Measurements from ENCODE around the gene MAP3K7.

Gene MAP3K7

DNA sequence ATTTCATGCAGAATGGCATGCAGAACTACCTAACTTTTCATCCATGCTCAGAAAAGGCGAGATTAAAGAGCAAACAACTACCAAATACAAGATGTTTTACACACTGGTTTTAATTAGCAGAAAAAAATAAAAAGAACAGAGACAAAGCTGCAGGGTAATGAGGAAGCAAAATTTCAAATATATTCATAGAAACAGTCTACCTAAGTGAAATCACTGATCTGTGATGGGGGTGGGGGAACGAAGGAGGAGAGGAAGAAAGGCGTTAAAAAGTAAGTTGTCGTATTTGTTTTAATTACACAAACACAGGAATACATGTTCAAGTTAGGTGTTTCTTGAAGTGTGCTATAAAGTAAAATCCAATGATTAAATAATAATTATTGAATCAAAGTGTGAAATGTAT is 42.1 kb downstream of the MAP3K7 start:
- ChIA-PET POLR2A (no interaction called here), CTCF (no interaction called here)
- peaks cover 0 to 13% (median 1%) of the 10 kb centered on the region in 4 experiments for H3K4me1 ChIP-seq (ENCODE audit: control extremely low read depth in 1 of 4, control insufficient read depth in 4 of 4, insufficient read depth in 4 of 4, low read length in 3 of 4)
- H3K9me3 ChIP-seq (ENCODE audit: control extremely low read depth in 1 of 5, control insufficient read depth in 4 of 5, insufficient read depth in 2 of 5, low read depth in 1 of 5, low read length in 4 of 5): no peaks in the 10 kb centered on the region
- H3K27me3 ChIP-seq (replicated peaks in 2 of 5; ENCODE audit: control insufficient read depth in 4 of 5, insufficient read depth in 5 of 5, low read length in 4 of 5): no peaks in the 10 kb centered on the region
- no peak for DNase-seq
- H3K4me3 ChIP-seq (ENCODE audit: control insufficient read depth in 1 of 7, extremely low read depth in 1 of 7, insufficient read depth in 4 of 7, low read depth in 2 of 7, low read length in 6 of 7): no peak overlapping the region
- H3K27ac ChIP-seq (ENCODE audit: insufficient read depth in 1 of 2, low read depth in 1 of 2, low read length in 2 of 2, poor library complexity in 1 of 2, severe bottlenecking in 2 of 2): no peak overlapping the region
- H3K36me3 ChIP-seq (ENCODE audit: control insufficient read depth in 4 of 4, insufficient read depth in 4 of 4, low read length in 3 of 4): peaks cover 9 to 51% (median 38%) of the 10 kb centered on the region in 4 experiments
- no CpG with 5 or more reads among the region's 4 CpGs for WGBS (ENCODE audit: insufficient coverage)

GRCh38 chr6:90544081-90544480 is 42.8 kb downstream of the MAP3K7 start:
- Histone ChIP-seq H3K27me3 (replicated peaks in 2 of 5; ENCODE audit: control insufficient read depth in 4 of 5, insufficient read depth in 5 of 5, low read length in 4 of 5) (no peaks in the 10 kb centered on the region), H3K9me3 (ENCODE audit: control extremely low read depth in 1 of 5, control insufficient read depth in 4 of 5, insufficient read depth in 2 of 5, low read depth in 1 of 5, low read length in 4 of 5) (no peaks in the 10 kb centered on the region), H3K27ac (ENCODE audit: insufficient read depth in 1 of 2, low read depth in 1 of 2, low read length in 2 of 2, poor library complexity in 1 of 2, severe bottlenecking in 2 of 2) (no peak overlapping the region), H3K4me3 (ENCODE audit: control insufficient read depth in 1 of 7, extremely low read depth in 1 of 7, insufficient read depth in 4 of 7, low read depth in 2 of 7, low read length in 6 of 7) (no peak overlapping the region), H3K36me3 (ENCODE audit: control insufficient read depth in 4 of 4, insufficient read depth in 4 of 4, low read length in 3 of 4) (peaks cover 9 to 47% (median 35%) of the 10 kb centered on the region in 4 experiments), H3K4me1 (ENCODE audit: control extremely low read depth in 1 of 4, control insufficient read depth in 4 of 4, insufficient read depth in 4 of 4, low read length in 3 of 4) (peaks cover 0 to 13% (median 1%) of the 10 kb centered on the region in 4 experiments)
- ChIA-PET CTCF (no interaction called here), POLR2A (interaction anchor here (0.6 kb wide), 2 partner anchors 352 to 877 kb away, joined by 3 to 4 read pairs; no protein-coding TSS in a partner anchor)
- no peak for DNase-seq

DNA sequence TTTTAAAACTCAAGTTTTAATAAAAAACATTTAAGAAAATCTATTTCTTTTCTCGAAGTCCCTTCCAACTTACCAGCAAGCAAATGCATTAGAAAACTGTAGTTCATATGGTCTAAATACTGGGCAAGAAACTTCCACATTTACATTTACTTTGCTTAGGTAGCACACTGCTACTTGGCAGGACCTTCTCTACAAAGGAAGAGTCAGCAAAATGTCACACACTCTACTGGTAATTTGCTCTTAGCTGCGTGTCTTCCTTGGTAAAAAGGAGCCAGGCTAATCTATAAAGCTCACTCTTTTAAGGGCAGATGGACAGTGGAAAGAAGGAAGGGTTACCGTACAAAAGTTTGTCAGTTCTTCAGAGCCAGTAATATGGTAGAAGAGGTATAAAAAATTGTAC is 45.7 kb downstream of the MAP3K7 start:
- CTCF ChIA-PET: no interaction called here

DNA sequence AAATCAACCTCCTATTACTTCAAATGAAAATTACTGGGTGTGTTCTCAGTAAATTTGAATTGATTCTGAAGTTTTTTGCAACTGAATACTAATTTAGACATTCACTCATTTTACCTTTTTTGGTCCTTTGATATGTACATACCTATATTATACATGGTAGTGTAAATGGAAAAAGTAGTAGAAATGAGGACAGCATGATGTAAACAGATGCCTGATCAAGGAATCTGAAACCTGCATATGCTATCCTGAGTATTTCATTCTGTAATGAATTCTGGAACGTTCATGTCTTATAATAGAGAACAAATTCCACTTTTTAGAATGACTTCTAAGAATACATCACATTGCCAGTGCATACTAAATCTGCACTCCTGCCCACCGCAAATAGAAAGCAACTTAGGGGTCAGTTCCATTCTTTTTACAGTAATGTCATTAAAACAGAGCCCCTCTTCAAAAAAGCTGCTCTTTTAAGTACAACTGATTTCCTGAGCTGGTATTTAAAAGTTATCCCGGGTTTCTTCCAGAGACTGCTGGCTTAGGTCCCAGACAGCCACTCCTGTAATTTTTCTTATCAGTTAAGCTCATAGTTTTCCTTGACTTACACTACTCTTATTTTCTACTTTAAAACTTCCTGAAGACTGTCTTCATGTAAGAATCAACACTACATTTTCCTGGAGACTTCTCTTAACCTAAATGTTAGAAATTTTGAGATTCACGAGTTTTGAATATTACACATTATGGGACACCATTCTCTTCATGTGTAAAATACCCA is 48.4 kb downstream of the MAP3K7 start:
- Histone ChIP-seq H3K27ac (ENCODE audit: insufficient read depth in 1 of 2, low read depth in 1 of 2, low read length in 2 of 2, poor library complexity in 1 of 2, severe bottlenecking in 2 of 2) (peak overlapping the region in 1 of 2 experiments; percentile 9), H3K27me3 (replicated peaks in 2 of 5; ENCODE audit: control insufficient read depth in 4 of 5, insufficient read depth in 5 of 5, low read length in 4 of 5) (no peaks in the 10 kb centered on the region), H3K4me1 (ENCODE audit: control extremely low read depth in 1 of 4, control insufficient read depth in 4 of 4, insufficient read depth in 4 of 4, low read length in 3 of 4) (peaks cover 2 to 15% (median 14%) of the 10 kb centered on the region in 4 experiments), H3K4me3 (ENCODE audit: control insufficient read depth in 1 of 7, extremely low read depth in 1 of 7, insufficient read depth in 4 of 7, low read depth in 2 of 7, low read length in 6 of 7) (no peak overlapping the region), H3K9me3 (ENCODE audit: control extremely low read depth in 1 of 5, control insufficient read depth in 4 of 5, insufficient read depth in 2 of 5, low read depth in 1 of 5, low read length in 4 of 5) (no peaks in the 10 kb centered on the region), H3K36me3 (ENCODE audit: control insufficient read depth in 4 of 4, insufficient read depth in 4 of 4, low read length in 3 of 4) (peaks cover 3 to 24% (median 10%) of the 10 kb centered on the region in 4 experiments)
- peak in 1 of 3 donors; percentile 3 for DNase-seq
- CTCF ChIA-PET: interaction anchor here (1.2 kb wide), 1 partner anchor 46 kb away, joined by 3 read pairs; no protein-coding TSS in a partner anchor
- POLR2A ChIA-PET: no interaction called here
- WGBS (ENCODE audit: insufficient coverage): 24% methylated on average over 2 of the region's 4 CpGs

More for the DNA sequence above, 45.7 kb downstream of the MAP3K7 start:
- no peaks in the 10 kb centered on the region for H3K9me3 ChIP-seq (ENCODE audit: control extremely low read depth in 1 of 5, control insufficient read depth in 4 of 5, insufficient read depth in 2 of 5, low read depth in 1 of 5, low read length in 4 of 5)
- no peaks in the 10 kb centered on the region for H3K27me3 ChIP-seq (replicated peaks in 2 of 5; ENCODE audit: control insufficient read depth in 4 of 5, insufficient read depth in 5 of 5, low read length in 4 of 5)
- POLR2A ChIA-PET: no interaction called here
- peaks cover 2 to 27% (median 15%) of the 10 kb centered on the region in 4 experiments for H3K4me1 ChIP-seq (ENCODE audit: control extremely low read depth in 1 of 4, control insufficient read depth in 4 of 4, insufficient read depth in 4 of 4, low read length in 3 of 4)
- DNase-seq: no peak
- no peak overlapping the region for H3K27ac ChIP-seq (ENCODE audit: insufficient read depth in 1 of 2, low read depth in 1 of 2, low read length in 2 of 2, poor library complexity in 1 of 2, severe bottlenecking in 2 of 2)
- H3K4me3 ChIP-seq (ENCODE audit: control insufficient read depth in 1 of 7, extremely low read depth in 1 of 7, insufficient read depth in 4 of 7, low read depth in 2 of 7, low read length in 6 of 7): no peak overlapping the region
- 100% methylated on average over 2 of the region's 3 CpGs for WGBS (ENCODE audit: insufficient coverage)
- peaks cover 6 to 25% (median 16%) of the 10 kb centered on the region in 4 experiments for H3K36me3 ChIP-seq (ENCODE audit: control insufficient read depth in 4 of 4, insufficient read depth in 4 of 4, low read length in 3 of 4)

- ChIA-PET POLR2A (no interaction called here), CTCF (interaction anchor here (1.1 to 1.2 kb wide), 2 partner anchors 10 to 46 kb away, joined by 3 read pairs; no protein-coding TSS in a partner anchor)
- peaks cover 2 to 14% (median 14%) of the 10 kb centered on the region in 4 experiments for H3K4me1 ChIP-seq (ENCODE audit: control extremely low read depth in 1 of 4, control insufficient read depth in 4 of 4, insufficient read depth in 4 of 4, low read length in 3 of 4)
- no peaks in the 10 kb centered on the region for H3K27me3 ChIP-seq (replicated peaks in 2 of 5; ENCODE audit: control insufficient read depth in 4 of 5, insufficient read depth in 5 of 5, low read length in 4 of 5)
- peak overlapping the region in 1 of 2 experiments; percentile 2 for H3K27ac ChIP-seq (ENCODE audit: insufficient read depth in 1 of 2, low read depth in 1 of 2, low read length in 2 of 2, poor library complexity in 1 of 2, severe bottlenecking in 2 of 2)
- no peak overlapping the region for H3K4me3 ChIP-seq (ENCODE audit: control insufficient read depth in 1 of 7, extremely low read depth in 1 of 7, insufficient read depth in 4 of 7, low read depth in 2 of 7, low read length in 6 of 7)
- peaks cover 3 to 27% (median 11%) of the 10 kb centered on the region in 4 experiments for H3K36me3 ChIP-seq (ENCODE audit: control insufficient read depth in 4 of 4, insufficient read depth in 4 of 4, low read length in 3 of 4)
- DNase-seq: peak; percentile 19 to 86 (median 72)
- no peaks in the 10 kb centered on the region for H3K9me3 ChIP-seq (ENCODE audit: control extremely low read depth in 1 of 5, control insufficient read depth in 4 of 5, insufficient read depth in 2 of 5, low read depth in 1 of 5, low read length in 4 of 5)
- WGBS (ENCODE audit: insufficient coverage): 83% methylated on average over 1 of the region's 3 CpGs
These were observed 49.1 kb downstream of the MAP3K7 start for GRCh38 chr6:90537723-90538258.

- H3K4me1 ChIP-seq (ENCODE audit: control extremely low read depth in 1 of 4, control insufficient read depth in 4 of 4, insufficient read depth in 4 of 4, low read length in 3 of 4): peaks cover 2 to 14% (median 14%) of the 10 kb centered on the region in 4 experiments
- 100% methylated on average over 3 of the region's 4 CpGs for WGBS (ENCODE audit: insufficient coverage)
- no peaks in the 10 kb centered on the region for H3K9me3 ChIP-seq (ENCODE audit: control extremely low read depth in 1 of 5, control insufficient read depth in 4 of 5, insufficient read depth in 2 of 5, low read depth in 1 of 5, low read length in 4 of 5)
- no peak overlapping the region for H3K4me3 ChIP-seq (ENCODE audit: control insufficient read depth in 1 of 7, extremely low read depth in 1 of 7, insufficient read depth in 4 of 7, low read depth in 2 of 7, low read length in 6 of 7)
- CTCF ChIA-PET: interaction anchor here (1.1 kb wide), 1 partner anchor 9 kb away, joined by 3 read pairs; no protein-coding TSS in a partner anchor
- POLR2A ChIA-PET: no interaction called here
- peaks cover 3 to 27% (median 10%) of the 10 kb centered on the region in 4 experiments for H3K36me3 ChIP-seq (ENCODE audit: control insufficient read depth in 4 of 4, insufficient read depth in 4 of 4, low read length in 3 of 4)
- no peak for DNase-seq
- no peak overlapping the region for H3K27ac ChIP-seq (ENCODE audit: insufficient read depth in 1 of 2, low read depth in 1 of 2, low read length in 2 of 2, poor library complexity in 1 of 2, severe bottlenecking in 2 of 2)
- H3K27me3 ChIP-seq (replicated peaks in 2 of 5; ENCODE audit: control insufficient read depth in 4 of 5, insufficient read depth in 5 of 5, low read length in 4 of 5): no peaks in the 10 kb centered on the region
These were observed 49.8 kb downstream of the MAP3K7 start for GRCh38 chr6:90537027-90537426.

DNA sequence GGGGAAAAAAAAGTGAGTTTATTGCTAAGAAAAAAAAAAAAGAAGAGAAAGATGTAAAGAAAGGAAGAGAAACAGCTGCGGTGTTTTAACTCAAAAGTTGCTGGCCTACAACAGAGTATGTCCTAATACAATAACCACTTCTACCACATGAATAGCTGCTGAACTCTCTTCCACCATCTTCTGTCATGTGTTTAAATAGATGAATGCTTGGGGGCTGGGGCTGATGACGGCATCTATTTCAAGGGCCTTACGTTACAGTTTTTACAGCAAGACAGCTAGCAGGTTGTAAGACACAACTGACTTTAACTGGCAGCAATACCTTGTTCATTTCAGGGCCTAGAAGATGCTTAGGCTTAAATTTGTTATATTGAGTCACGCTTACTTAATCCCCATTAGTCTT is 50.4 kb downstream of the MAP3K7 start:
- Histone ChIP-seq H3K4me3 (ENCODE audit: control insufficient read depth in 1 of 7, extremely low read depth in 1 of 7, insufficient read depth in 4 of 7, low read depth in 2 of 7, low read length in 6 of 7) (no peak overlapping the region), H3K36me3 (ENCODE audit: control insufficient read depth in 4 of 4, insufficient read depth in 4 of 4, low read length in 3 of 4) (peaks cover 5 to 27% (median 11%) of the 10 kb centered on the region in 4 experiments), H3K9me3 (ENCODE audit: control extremely low read depth in 1 of 5, control insufficient read depth in 4 of 5, insufficient read depth in 2 of 5, low read depth in 1 of 5, low read length in 4 of 5) (no peaks in the 10 kb centered on the region), H3K4me1 (ENCODE audit: control extremely low read depth in 1 of 4, control insufficient read depth in 4 of 4, insufficient read depth in 4 of 4, low read length in 3 of 4) (peaks cover 2 to 14% (median 14%) of the 10 kb centered on the region in 4 experiments), H3K27me3 (replicated peaks in 2 of 5; ENCODE audit: control insufficient read depth in 4 of 5, insufficient read depth in 5 of 5, low read length in 4 of 5) (no peaks in the 10 kb centered on the region), H3K27ac (ENCODE audit: insufficient read depth in 1 of 2, low read depth in 1 of 2, low read length in 2 of 2, poor library complexity in 1 of 2, severe bottlenecking in 2 of 2) (no peak overlapping the region)
- 100% methylated on average over 2 of the region's 4 CpGs for WGBS (ENCODE audit: insufficient coverage)
- POLR2A ChIA-PET: no interaction called here
- no peak for DNase-seq
- CTCF ChIA-PET: interaction anchor here (1.1 kb wide), 1 partner anchor 8 kb away, joined by 3 read pairs; no protein-coding TSS in a partner anchor
